ENCODE measurements around the gene EMC9.

The EMC9 gene

GRCh38 chr14:24136684-24137528 is 4.5 kb downstream of the EMC9 start:
- Histone ChIP-seq H3K36me3 (ENCODE audit: insufficient read depth, low read length) (peaks cover 28% of the 10 kb centered on the region), H3K27me3 (ENCODE audit: insufficient read depth, low read length) (0 out of 2 replicates have a peak, but pooled peaks cover 4% of the 10 kb centered on the region), H3K27ac (ENCODE audit: low read depth, low read length) (no peak overlapping the region), H3K9ac (ENCODE audit: low read depth, low read length) (peak overlapping the region; percentile 73; the same call in 1 of the 2 replicates), H3K9me3 (ENCODE audit: insufficient read depth, low read depth, low read length) (no peaks in the 10 kb centered on the region), H3K4me3 (ENCODE audit: low read length) (peak overlapping the region; percentile 90), H3K4me1 (ENCODE audit: insufficient read depth, low read length) (no peaks in the 10 kb centered on the region)
- WGBS = 35% methylated on average over 13 of the region's 13 CpGs

- Histone ChIP-seq H3K4me3 (ENCODE audit: low read length) (peak within 1 kb of the TSS; percentile 90), H3K4me1 (ENCODE audit: insufficient read depth, low read length) (no peaks in the 10 kb centered on the region), H3K9ac (ENCODE audit: low read depth, low read length) (peak within 1 kb of the TSS; percentile 73), H3K36me3 (ENCODE audit: insufficient read depth, low read length) (peaks cover 28% of the 10 kb centered on the region), H3K27ac (ENCODE audit: low read depth, low read length) (no peak within 1 kb of the TSS), H3K9me3 (ENCODE audit: insufficient read depth, low read depth, low read length) (no peaks in the 10 kb centered on the region), H3K27me3 (ENCODE audit: insufficient read depth, low read length) (0 out of 2 replicates have a peak, but pooled peaks cover 4% of the 10 kb centered on the region)
- WGBS = 1% methylated on average over 75 of the region's 75 CpGs
These were observed 5.3 kb downstream of the EMC9 start, which contains the start of gene PSME1 for GRCh38 chr14:24135834-24136683. PSME1 (plus strand) TSS chr14:24136194; CDS start chr14:24136263, 69 bp downstream.

- Histone ChIP-seq H3K9ac (ENCODE audit: low read depth, low read length) (peak overlapping the region; percentile 61), H3K9me3 (ENCODE audit: insufficient read depth, low read depth, low read length) (no peaks in the 10 kb centered on the region), H3K4me3 (ENCODE audit: low read length) (peak overlapping the region; percentile 90), H3K36me3 (ENCODE audit: insufficient read depth, low read length) (peaks cover 28% of the 10 kb centered on the region), H3K27ac (ENCODE audit: low read depth, low read length) (no peak overlapping the region), H3K4me1 (ENCODE audit: insufficient read depth, low read length) (no peaks in the 10 kb centered on the region), H3K27me3 (ENCODE audit: insufficient read depth, low read length) (0 out of 2 replicates have a peak, but pooled peaks cover 4% of the 10 kb centered on the region)
- WGBS = 10% methylated on average over 9 of the region's 9 CpGs
These were observed 5.9 kb downstream of the EMC9 start for GRCh38 chr14:24135584-24135833.

GRCh38 chr14:24133735-24134134 is 7.7 kb downstream of the EMC9 start:
- no peak overlapping the region for H3K9ac ChIP-seq (ENCODE audit: low read depth, low read length)
- no peaks in the 10 kb centered on the region for H3K4me1 ChIP-seq (ENCODE audit: insufficient read depth, low read length)
- no peaks in the 10 kb centered on the region for H3K9me3 ChIP-seq (ENCODE audit: insufficient read depth, low read depth, low read length)
- H3K27ac ChIP-seq (ENCODE audit: low read depth, low read length) = no peak overlapping the region
- 0 out of 2 replicates have a peak, but pooled peaks cover 4% of the 10 kb centered on the region for H3K27me3 ChIP-seq (ENCODE audit: insufficient read depth, low read length)
- peaks cover 16% of the 10 kb centered on the region for H3K36me3 ChIP-seq (ENCODE audit: insufficient read depth, low read length)
- no CpG with 5 or more reads among the region's 1 CpG for WGBS
- no peak overlapping the region for H3K4me3 ChIP-seq (ENCODE audit: low read length)

- peaks cover 9% of the 10 kb centered on the region for H3K36me3 ChIP-seq (ENCODE audit: insufficient read depth, low read length)
- WGBS = 85% methylated on average over 2 of the region's 2 CpGs
- H3K4me1 ChIP-seq (ENCODE audit: insufficient read depth, low read length) = no peaks in the 10 kb centered on the region
- H3K4me3 ChIP-seq (ENCODE audit: low read length) = no peak overlapping the region
- no peak overlapping the region for H3K9ac ChIP-seq (ENCODE audit: low read depth, low read length)
- H3K9me3 ChIP-seq (ENCODE audit: insufficient read depth, low read depth, low read length) = no peaks in the 10 kb centered on the region
- H3K27ac ChIP-seq (ENCODE audit: low read depth, low read length) = no peak overlapping the region
- 0 out of 2 replicates have a peak, but pooled peaks cover 4% of the 10 kb centered on the region for H3K27me3 ChIP-seq (ENCODE audit: insufficient read depth, low read length)
These were observed 8.4 kb downstream of the EMC9 start for GRCh38 chr14:24132976-24133375.

- peaks cover under 1% of the 10 kb centered on the region; the same call in 1 of the 2 replicates for H3K36me3 ChIP-seq (ENCODE audit: insufficient read depth, low read length)
- no peaks in the 10 kb centered on the region for H3K9me3 ChIP-seq (ENCODE audit: insufficient read depth, low read depth, low read length)
- H3K27me3 ChIP-seq (ENCODE audit: insufficient read depth, low read length) = 0 out of 2 replicates have a peak, but pooled peaks cover 4% of the 10 kb centered on the region
- H3K9ac ChIP-seq (ENCODE audit: low read depth, low read length) = no peak overlapping the region
- 90% methylated on average over 24 of the region's 24 CpGs for WGBS
- no peak overlapping the region for H3K27ac ChIP-seq (ENCODE audit: low read depth, low read length)
- H3K4me1 ChIP-seq (ENCODE audit: insufficient read depth, low read length) = no peaks in the 10 kb centered on the region
- no peak overlapping the region for H3K4me3 ChIP-seq (ENCODE audit: low read length)
These were observed 9.2 kb downstream of the EMC9 start for GRCh38 chr14:24132061-24132685.

- Histone ChIP-seq H3K4me3 (ENCODE audit: low read length) (no peak overlapping the region), H3K36me3 (ENCODE audit: insufficient read depth, low read length) (no peaks in the 10 kb centered on the region), H3K9ac (ENCODE audit: low read depth, low read length) (no peak overlapping the region), H3K9me3 (ENCODE audit: insufficient read depth, low read depth, low read length) (no peaks in the 10 kb centered on the region), H3K4me1 (ENCODE audit: insufficient read depth, low read length) (no peaks in the 10 kb centered on the region), H3K27me3 (ENCODE audit: insufficient read depth, low read length) (0 out of 2 replicates have a peak, but pooled peaks cover 1% of the 10 kb centered on the region), H3K27ac (ENCODE audit: low read depth, low read length) (no peak overlapping the region)
- WGBS = 91% methylated on average over 15 of the region's 15 CpGs
These were observed 9.8 kb downstream of the EMC9 start for GRCh38 chr14:24131549-24131966.

GRCh38 chr14:24130717-24131548 is 10.5 kb downstream of the EMC9 start:
- Histone ChIP-seq H3K9ac (ENCODE audit: low read depth, low read length) (no peak overlapping the region), H3K27me3 (ENCODE audit: insufficient read depth, low read length) (no peaks in the 10 kb centered on the region), H3K9me3 (ENCODE audit: insufficient read depth, low read depth, low read length) (no peaks in the 10 kb centered on the region), H3K27ac (ENCODE audit: low read depth, low read length) (no peak overlapping the region), H3K36me3 (ENCODE audit: insufficient read depth, low read length) (no peaks in the 10 kb centered on the region), H3K4me1 (ENCODE audit: insufficient read depth, low read length) (no peaks in the 10 kb centered on the region), H3K4me3 (ENCODE audit: low read length) (no peak overlapping the region)
- WGBS = 87% methylated on average over 7 of the region's 7 CpGs

- no peak within 1 kb of the TSS for H3K9ac ChIP-seq (ENCODE audit: low read depth, low read length)
These were observed 11.0 kb downstream of the EMC9 start, which contains the start of gene FITM1 for GRCh38 chr14:24130380-24130716. FITM1 (plus strand) TSS chr14:24130659; CDS start chr14:24131564, 905 bp downstream.

GRCh38 chr14:24129410-24129998 is 11.9 kb downstream of the EMC9 start:
- H3K9ac ChIP-seq (ENCODE audit: low read depth, low read length) = no peak overlapping the region
- no peaks in the 10 kb centered on the region for H3K36me3 ChIP-seq (ENCODE audit: insufficient read depth, low read length)
- no peaks in the 10 kb centered on the region for H3K4me1 ChIP-seq (ENCODE audit: insufficient read depth, low read length)
- H3K4me3 ChIP-seq (ENCODE audit: low read length) = no peak overlapping the region
- H3K9me3 ChIP-seq (ENCODE audit: insufficient read depth, low read depth, low read length) = no peaks in the 10 kb centered on the region
- WGBS = 90% methylated on average over 7 of the region's 8 CpGs
- no peaks in the 10 kb centered on the region for H3K27me3 ChIP-seq (ENCODE audit: insufficient read depth, low read length)
- no peak overlapping the region for H3K27ac ChIP-seq (ENCODE audit: low read depth, low read length)

More at GRCh38 chr14:24130380-24130716, 11.0 kb downstream of the EMC9 start, which contains the start of gene FITM1:
- H3K36me3 ChIP-seq (ENCODE audit: insufficient read depth, low read length) = no peaks in the 10 kb centered on the region
- H3K9me3 ChIP-seq (ENCODE audit: insufficient read depth, low read depth, low read length) = no peaks in the 10 kb centered on the region
- 90% methylated on average over 5 of the region's 5 CpGs for WGBS
- H3K27ac ChIP-seq (ENCODE audit: low read depth, low read length) = no peak within 1 kb of the TSS
- H3K4me3 ChIP-seq (ENCODE audit: low read length) = no peak within 1 kb of the TSS
- no peaks in the 10 kb centered on the region for H3K4me1 ChIP-seq (ENCODE audit: insufficient read depth, low read length)
- H3K27me3 ChIP-seq (ENCODE audit: insufficient read depth, low read length) = no peaks in the 10 kb centered on the region

Data from HUES64 (cell line).